GM18517 (cell line): Measurements from ENCODE around the gene LRFN3.
"Not testable (repeated sequence)": the region's sequence is repeated elsewhere in the genome, so short reads cannot be mapped to it uniquely, and the experiment has no call there.

ENCODE experiments used
- ATAC-seq: cut with Tn5 transposase; IDR thresholded peaks from one replicate; pipeline ENCODE4 v1.9.1; 2021; ENCODE audit warnings: mild to moderate bottlenecking, moderate library complexity; ENCODE audit not compliant: unreplicated experiment

Gene LRFN3

DNA sequence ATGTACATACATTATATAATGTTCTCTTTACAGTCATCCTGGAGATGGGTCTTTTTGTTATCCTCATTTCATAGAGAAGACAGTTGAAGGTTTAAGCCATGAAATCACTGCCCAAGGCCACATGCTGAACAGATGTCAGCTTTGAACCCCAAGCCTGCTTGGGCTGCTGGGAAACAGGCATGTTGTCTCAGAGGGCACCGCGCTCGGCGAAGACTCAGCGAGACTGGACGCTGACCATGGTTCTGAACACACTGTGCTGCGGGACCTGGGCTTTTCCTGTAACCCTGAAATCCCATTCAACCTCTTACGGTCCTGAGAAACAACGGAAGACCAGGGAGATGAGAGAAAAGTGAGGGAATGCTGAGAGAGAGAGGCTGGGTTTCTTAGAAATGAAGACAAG lies 27.3 kb downstream of the LRFN3 start:
- ATAC-seq = no peak

DNA sequence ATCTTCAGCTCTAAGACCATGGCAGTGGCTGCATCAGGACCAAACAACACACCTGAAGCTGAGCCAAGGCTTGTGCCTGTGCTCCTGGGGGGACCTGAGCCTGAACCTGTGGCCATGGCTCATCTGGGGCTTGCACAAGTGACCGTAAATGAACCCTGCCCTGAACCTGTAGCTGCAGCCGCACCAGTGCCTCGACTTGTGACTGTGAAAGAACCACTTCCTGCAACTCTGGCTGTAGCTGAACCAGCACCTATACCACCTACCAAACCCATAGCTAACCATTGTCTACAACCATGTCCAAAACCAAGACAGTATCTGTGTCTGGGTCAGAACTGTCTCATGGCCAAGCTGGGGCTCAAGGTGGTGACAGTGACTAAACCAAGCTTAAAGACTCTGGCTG lies 30.6 kb downstream of the LRFN3 start:
- ATAC-seq = no peak

GRCh38 chr19:35973487-35973886 lies 37.3 kb downstream of the LRFN3 start:
- no peak for ATAC-seq

- ATAC-seq = no peak
Measured at GRCh38 chr19:35975608-35976214, 39.5 kb downstream of the LRFN3 start.

DNA sequence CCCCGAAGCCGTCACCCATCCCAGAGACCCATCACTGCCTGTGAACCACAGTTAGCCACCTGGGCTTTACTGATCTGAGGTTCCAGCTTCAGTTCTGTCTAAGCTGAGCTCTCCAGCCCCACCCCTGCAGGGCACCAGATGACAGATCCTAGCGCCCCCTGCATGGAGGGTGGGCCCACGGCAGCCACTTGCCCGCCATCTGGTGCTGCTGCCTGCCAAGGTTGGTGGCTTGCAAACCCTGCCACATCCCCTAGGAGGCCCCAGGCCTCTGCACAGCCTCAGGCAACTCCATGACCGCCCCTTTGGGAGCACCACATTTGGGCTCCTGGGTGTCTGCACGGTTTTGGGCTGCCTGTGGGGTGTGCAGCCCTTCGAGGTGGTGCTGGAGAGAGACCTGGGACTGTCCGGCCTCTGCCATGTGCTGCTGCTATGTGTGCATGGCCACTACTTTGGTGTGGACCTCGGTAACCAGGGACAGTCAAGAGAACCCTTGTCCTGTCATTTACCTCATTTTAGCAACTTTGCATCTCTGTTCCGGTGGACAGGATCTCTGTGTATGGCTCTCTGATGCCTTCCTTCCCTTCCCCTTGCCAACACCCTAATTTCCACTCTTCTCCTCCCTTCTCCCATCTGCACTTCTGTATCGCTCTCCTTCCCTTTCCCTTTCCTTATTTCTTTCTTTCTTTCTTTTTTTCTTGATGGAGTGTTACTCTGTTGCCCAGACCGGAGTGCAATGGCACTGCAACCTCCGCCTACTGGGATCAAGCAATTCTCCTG lies 41.5 kb downstream of the LRFN3 start:
- no peak for ATAC-seq

DNA sequence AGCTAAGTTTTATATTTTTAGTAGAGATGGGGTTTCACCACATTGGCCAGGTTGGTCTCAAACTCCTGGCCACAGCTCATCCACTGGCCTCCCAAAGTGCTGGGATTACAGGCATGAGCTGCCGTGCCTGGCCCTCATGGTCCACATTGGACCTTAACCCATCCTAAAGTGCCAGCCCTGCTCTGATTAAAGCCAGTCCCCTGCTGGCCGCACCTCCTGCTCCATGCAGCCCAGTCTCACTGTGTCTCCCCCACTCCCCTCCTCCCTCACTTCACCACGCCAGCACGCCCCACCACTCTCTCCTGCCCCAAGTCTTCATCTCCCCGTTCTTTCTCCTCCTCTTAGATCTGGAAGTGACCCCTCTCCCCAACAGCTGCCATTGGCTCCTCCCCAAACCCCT lies 42.1 kb downstream of the LRFN3 start:
- ATAC-seq = no peak

DNA sequence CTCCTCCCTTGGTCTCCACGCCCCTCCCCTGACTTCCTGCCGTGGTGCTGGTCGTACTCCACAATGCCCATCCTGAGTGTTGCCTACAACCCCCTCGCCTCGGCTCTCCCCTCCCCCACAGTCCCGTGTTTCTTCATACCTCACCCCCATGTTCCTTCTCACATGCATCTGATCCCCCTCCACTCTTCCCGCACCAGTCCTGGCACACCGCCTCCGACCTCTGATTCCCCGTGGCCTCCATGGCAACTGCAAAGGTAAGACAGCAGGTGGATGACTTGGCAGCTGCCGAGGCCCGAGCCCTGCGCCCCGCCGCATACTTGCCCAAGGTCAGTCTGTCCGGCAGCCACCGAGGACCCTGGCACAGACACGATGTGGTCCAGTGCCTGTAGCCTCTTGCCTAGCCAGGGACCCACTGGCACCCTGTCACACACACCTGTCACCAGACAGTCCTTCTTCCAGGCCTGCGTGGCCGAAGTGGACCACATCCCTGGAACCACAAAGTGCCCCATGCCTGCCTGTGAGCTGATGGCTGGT lies 42.7 kb downstream of the LRFN3 start:
- no peak for ATAC-seq

DNA sequence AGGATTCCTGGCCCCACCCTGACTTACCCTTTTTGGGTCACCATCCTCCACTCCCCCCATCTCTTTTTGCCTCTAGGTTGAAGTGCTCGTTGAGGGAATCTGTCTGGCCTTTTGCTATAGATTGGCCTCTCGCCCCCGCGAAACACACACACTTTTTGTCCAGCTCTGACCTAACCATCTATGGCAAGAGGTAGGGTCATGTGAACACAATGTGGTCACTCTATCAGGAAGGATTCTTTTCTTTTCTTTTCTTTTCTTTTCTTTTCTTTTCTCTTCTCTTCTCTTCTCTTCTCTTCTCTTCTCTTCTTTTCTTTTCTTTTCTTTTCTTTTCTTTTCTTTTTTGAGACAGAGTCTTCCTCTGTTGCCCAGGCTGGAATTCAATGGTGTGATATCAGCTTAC lies 44.8 kb downstream of the LRFN3 start:
- ATAC-seq = not testable (repeated sequence)

DNA sequence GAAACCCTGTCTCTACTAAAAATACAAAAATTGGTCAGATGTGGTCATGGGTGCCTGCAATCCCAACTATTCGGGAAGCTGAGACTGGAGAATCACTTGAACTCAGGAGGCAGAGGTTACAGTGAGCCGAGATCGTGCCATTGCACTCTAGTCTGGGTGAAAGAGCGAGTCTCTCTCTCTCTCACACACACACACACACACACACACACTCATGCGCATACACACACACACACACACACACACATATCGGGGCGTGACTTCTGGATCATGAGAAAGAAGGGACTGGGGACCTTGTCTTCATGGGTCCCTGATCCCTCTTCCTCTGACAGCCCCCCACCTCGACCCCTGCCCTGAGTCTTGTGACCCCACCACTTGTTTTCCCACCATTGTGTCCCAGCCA lies 47.0 kb downstream of the LRFN3 start:
- ATAC-seq = no peak

- ATAC-seq = no peak
Measured at GRCh38 chr19:35986111-35986510, 49.9 kb downstream of the LRFN3 start.

- no peak for ATAC-seq
Measured at GRCh38 chr19:35986664-35987570, 50.7 kb downstream of the LRFN3 start.

DNA sequence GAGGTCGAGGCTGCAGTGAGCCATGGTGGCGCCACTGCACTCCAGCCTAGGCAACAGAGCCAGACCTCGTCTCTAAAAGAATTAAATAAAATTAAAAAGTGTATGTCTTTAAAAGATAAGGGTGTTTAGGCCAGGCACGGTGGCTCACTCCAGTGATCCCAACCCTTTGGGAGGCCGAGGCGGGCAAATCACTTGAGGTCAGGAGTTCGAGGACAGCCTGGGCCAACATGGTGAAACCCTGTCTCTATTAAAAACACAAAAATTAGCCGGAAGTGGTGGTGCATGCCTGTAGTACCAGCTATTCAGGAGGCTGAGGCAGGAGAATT lies 51.4 kb downstream of the LRFN3 start:
- no peak for ATAC-seq

DNA sequence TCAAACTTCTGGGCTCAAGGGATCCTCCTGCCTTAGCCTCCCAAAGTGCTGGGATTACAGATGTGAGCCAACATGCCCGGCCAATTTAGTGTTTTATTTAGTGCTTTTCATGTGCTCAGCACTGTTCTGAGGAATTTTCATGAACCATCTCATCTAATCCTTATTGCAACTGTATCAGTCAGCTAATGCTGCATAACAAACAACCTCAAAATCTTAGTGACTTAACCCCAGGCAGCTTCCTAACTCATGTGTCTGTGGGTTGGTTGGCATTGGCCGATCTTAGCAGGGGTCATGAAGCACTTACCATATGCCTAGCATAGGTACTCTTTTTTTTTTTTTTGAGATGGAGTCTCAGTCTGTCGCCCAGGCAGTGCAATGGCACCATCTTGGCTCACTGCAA lies 52.6 kb downstream of the LRFN3 start:
- no peak for ATAC-seq

GRCh38 chr19:35990156-35990555 lies 54.0 kb downstream of the LRFN3 start:
- ATAC-seq = no peak

- no peak for ATAC-seq
Measured at GRCh38 chr19:35990771-35991730, 54.9 kb downstream of the LRFN3 start.

- ATAC-seq = no peak
Measured at GRCh38 chr19:35991731-35992450, 55.7 kb downstream of the LRFN3 start.

DNA sequence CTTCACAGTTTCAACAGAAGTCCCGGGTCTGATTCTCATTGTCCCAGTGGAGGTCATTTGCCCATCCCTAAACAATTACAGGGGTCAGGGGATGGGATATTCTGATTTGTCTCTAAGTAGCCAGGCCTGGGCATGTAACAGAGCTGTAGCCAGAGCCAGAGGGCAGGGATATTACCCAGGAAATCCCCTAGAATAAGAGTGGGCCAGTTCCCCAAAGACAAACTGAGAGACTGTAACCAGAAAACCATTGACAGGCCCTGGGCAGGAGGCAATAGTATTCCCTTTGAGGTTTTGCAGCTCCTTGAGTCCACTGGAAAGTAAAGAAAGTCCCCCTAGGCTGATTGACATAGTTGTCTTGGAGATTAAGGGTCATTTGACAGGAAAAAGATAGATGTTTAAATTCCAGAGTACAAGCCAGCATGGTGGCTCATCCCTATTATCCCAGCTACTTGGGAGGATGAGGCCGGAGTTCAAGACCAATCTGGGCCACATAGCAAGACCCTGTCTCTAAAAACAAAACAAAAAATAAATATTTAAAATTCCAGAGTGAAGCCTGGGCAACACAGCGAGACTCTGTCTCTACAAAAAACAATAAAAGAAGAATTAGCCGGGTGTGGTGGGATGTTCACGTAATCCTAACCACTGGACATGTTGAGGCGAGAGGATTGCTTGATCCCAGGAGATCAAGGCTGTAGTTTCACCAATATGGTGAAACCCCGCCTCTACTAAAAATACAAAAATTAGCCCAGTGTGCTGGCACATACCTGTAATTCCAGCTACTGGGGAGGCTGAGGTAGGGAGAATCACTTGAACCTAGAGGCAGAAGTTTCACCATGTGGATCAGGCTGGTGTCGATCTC lies 57.0 kb downstream of the LRFN3 start:
- no peak for ATAC-seq

DNA sequence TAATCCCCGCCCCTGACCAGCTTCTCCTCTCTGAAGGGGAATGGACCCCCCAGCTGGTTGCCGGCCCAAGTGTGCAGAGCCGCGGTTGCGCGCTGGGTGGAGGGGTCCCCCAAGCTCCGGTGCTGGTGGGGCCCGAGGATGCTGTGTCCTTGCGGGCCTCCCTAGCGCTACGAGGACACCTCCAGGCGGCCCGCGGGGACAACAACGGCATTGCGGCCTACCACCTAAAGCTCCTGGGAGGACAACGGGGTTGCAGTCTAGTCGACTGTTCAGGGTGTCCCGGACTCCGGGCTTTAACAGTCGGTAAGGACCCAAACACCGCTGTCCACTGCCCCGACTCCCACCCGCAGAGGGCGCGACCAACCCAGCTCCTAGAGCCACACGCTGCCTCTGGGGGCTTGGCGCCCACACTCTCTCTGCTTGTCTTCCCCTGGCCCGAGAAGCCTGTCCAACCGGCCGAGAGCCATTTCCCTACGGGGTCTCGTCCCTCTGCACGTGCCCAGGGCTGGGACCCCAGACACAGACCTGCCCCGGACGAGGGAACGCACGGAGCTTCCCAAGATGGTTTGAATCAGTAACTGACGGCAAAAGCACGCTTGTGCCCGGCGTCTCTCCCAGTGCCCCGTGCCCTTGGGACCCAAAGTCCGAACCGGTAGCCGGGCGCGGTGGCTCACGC lies 57.9 kb downstream of the LRFN3 start:
- no peak for ATAC-seq
